Esophagus squamous epithelium (tissue), 4 donors: ENCODE results near the gene HINT1.

Source experiments
- CTCF ChIP-seq, 6 experiments: fragments of 450-650 bp in 4 of 6; fragments of 200-600 bp in 2 of 6; sonication (generic) in 2 of 6; IDR thresholded peaks; one replicate each; pipeline ENCODE4 v1.5.1; 2016 to 2019; ENCODE audit warnings: antibody characterized with exemption in 6 of 6, mild to moderate bottlenecking in 4 of 6, moderate library complexity in 4 of 6
- POLR2A ChIP-seq, 4 donors: fragments of 450-650 bp; IDR thresholded peaks; one replicate each; pipeline ENCODE4 v1.6.1; 2017; ENCODE audit warnings: antibody characterized with exemption in 4 of 4, mild to moderate bottlenecking in 4 of 4, moderate library complexity in 3 of 4

DNA sequence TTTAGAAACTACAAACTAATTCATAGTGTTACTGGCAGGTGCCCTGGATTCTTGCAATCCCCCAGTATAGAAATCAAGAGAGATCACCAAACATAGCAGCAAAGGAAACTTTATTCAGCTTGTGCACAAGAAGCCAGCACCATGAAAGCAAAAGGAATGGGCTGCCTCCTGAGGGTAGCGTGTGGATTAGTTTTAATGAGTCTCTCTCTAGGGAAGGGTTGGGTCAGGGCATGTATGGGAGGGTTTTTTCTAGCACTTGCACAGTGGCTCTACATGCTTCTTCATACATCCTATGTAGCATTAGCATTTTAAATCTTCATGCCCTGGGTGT is 44.1 kb upstream of the HINT1 start:
- TF ChIP-seq CTCF (IDR thresholded peaks at IDR 0.05) (no peak), POLR2A (IDR thresholded peaks at IDR 0.05) (no peak)
